Measurements from ENCODE around the gene MYCBP2. TPM values are rescaled to one million over a fixed set of nuclear protein-coding genes. Genes with fewer than 3 reads are reported as not detected.

MYCBP2 gene
- total RNA-seq, 2 experiments from 2014 or later, result 97.5 to 101 TPM

DNA sequence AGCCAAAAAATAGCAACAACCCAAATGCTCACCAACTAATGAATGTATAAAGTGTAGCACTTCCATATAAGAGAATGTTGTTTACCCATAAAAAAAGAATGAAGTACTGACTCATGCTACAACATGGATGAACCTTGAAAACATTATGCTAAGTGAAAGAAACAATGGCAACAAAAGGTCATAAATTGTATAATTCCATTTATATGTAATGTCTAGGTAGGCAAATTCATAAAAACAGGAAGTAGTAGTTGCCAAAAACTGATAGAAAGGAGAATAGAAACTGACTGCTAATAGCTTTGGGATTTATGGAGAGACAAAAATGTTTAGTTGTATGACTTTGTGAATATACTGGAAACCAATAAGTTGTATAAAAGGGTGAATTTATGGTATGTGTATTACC is 21.6 kb downstream of the MYCBP2 start:
- CTCF ChIA-PET, result no interaction called here
- peak overlapping the region; percentile 51 for H3K27ac Mint-ChIP-seq

DNA sequence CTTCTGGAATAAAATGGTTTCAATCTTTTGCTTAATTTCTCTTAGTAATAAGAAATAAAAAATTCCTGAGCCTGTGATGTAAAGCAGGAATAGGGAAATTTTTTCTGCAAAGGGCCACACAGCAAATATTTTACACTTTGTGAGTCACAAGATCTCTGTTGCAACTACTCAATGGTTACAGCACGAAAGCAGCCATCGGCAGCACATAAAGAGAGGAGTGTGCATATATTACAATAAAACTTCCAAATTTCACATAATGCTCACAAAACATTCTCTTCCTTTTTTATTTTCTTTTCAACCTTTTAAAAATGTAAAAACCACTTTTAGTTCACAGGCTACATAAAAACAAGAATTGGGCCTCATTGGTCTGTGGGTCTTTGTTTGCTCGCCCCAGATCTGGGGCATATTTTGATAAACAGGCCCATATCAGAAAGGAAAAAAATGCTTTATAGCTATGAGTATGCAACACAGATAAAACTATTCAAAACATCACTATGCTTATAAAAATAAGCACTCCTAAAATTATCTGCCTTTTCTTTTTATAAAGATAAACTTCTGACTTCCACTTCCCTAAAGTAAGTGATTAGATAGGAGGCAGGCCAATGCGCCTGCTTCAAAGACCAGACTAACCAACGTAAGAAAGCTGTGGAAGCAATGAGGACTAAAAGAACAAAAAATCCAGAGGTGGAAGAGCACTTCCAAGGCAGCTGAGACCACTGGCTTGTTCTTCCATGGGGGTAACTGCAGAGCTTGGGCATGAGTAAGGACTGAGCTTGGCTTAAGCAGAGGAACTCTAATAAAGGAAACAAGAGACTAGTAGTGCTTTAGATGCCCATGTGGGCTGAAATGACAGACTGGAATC is 26.5 kb downstream of the MYCBP2 start:
- peaks cover 68% of the 10 kb centered on the region for H3K4me1 Mint-ChIP-seq (ENCODE audit: low read depth)
- H3K27ac Mint-ChIP-seq, result no peak overlapping the region
- intact Hi-C loops (cut with micrococcal nuclease), result no loop called here
- no peaks in the 10 kb centered on the region for H3K9me3 Mint-ChIP-seq
- DNase-seq, result no peak
- TF ChIP-seq, protein P1, sequence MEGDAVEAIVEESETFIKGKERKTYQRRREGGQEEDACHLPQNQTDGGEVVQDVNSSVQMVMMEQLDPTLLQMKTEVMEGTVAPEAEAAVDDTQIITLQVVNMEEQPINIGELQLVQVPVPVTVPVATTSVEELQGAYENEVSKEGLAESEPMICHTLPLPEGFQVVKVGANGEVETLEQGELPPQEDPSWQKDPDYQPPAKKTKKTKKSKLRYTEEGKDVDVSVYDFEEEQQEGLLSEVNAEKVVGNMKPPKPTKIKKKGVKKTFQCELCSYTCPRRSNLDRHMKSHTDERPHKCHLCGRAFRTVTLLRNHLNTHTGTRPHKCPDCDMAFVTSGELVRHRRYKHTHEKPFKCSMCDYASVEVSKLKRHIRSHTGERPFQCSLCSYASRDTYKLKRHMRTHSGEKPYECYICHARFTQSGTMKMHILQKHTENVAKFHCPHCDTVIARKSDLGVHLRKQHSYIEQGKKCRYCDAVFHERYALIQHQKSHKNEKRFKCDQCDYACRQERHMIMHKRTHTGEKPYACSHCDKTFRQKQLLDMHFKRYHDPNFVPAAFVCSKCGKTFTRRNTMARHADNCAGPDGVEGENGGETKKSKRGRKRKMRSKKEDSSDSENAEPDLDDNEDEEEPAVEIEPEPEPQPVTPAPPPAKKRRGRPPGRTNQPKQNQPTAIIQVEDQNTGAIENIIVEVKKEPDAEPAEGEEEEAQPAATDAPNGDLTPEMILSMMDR (IDR thresholded peaks at IDR 0.05), result no peak
- ATAC-seq, result no peak
- ChIA-PET POLR2A (interaction anchor here (1.4 kb wide), 1 partner anchor 9 kb away, joined by 4 read pairs; no protein-coding TSS in a partner anchor), CTCF (interaction anchor here (1.0 to 1.7 kb wide), 2 partner anchors 19 to 27 kb away, joined by 3 to 4 read pairs; partner anchors contain the start of gene MYCBP2)
- no peaks in the 10 kb centered on the region for H3K27me3 Mint-ChIP-seq
- peaks cover 27% of the 10 kb centered on the region for H3K36me3 Mint-ChIP-seq (ENCODE audit: low read depth)
- no peak overlapping the region for H3K4me3 Mint-ChIP-seq

More for the DNA sequence above, 21.6 kb downstream of the MYCBP2 start:
- H3K9me3 Mint-ChIP-seq, result no peaks in the 10 kb centered on the region
- DNase-seq (no peak), ATAC-seq (no peak)
- intact Hi-C loops (cut with micrococcal nuclease), result no loop called here
- H3K27me3 Mint-ChIP-seq, result no peaks in the 10 kb centered on the region
- TF ChIP-seq, protein P1 (IDR thresholded peaks at IDR 0.05), result no peak
- H3K4me1 Mint-ChIP-seq (ENCODE audit: low read depth), result peaks cover 80% of the 10 kb centered on the region
- POLR2A ChIA-PET, result no interaction called here
- H3K4me3 Mint-ChIP-seq, result no peak overlapping the region
- H3K36me3 Mint-ChIP-seq (ENCODE audit: low read depth), result peaks cover 30% of the 10 kb centered on the region

DNA sequence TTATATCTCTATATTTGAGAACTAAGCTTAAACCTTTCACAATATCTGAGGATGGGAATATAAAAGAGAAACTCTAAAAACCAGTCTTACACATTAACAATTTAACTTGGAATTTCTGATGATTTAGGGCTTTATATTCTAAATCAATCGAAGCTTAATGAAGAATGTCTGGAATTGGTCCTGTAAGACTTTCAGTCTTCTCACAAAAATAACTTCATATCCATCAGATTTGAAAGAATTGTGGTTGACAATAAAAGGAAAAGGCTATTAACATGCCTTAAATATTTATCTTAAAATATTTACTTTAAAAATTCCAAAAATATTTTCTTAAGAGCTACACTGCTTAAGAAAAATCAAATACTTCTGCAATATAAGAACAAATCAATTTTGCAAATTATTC is 27.3 kb downstream of the MYCBP2 start:
- DNase-seq, result no peak
- Mint-ChIP-seq H3K4me3 (no peak overlapping the region), H3K9me3 (no peaks in the 10 kb centered on the region), H3K27me3 (no peaks in the 10 kb centered on the region), H3K36me3 (ENCODE audit: low read depth) (peaks cover 27% of the 10 kb centered on the region), H3K27ac (no peak overlapping the region), H3K4me1 (ENCODE audit: low read depth) (peaks cover 67% of the 10 kb centered on the region)
- CTCF ChIA-PET, result interaction anchor here (1.7 kb wide), 1 partner anchor 19 kb away, joined by 4 read pairs; no protein-coding TSS in a partner anchor
- TF ChIP-seq, protein P1 (IDR thresholded peaks at IDR 0.05), result no peak
- POLR2A ChIA-PET, result no interaction called here
- ATAC-seq, result no peak
- intact Hi-C loops (cut with micrococcal nuclease), result no loop called here

DNA sequence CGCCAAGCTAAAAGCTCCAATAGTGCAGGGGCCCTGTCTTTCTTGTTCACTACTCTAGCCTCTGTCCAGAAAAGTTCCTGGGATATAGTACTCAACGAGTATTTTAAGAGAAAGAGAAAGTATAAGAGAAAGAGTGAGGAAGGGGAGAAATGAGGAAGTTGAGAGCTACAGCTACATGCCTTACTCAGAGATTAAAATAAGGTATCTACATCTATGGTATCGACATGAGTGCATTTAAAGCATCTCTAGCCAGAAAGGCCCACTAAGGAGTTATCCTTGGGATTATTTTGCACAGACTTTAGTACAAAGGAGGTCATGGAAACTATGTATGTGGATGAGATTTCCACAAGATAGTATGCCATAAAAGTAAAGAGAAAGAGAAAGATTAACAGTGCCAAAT is 28.5 kb downstream of the MYCBP2 start:
- no peaks in the 10 kb centered on the region for H3K9me3 Mint-ChIP-seq
- intact Hi-C loops (cut with micrococcal nuclease), result no loop called here
- peak overlapping the region; percentile 1 for H3K27ac Mint-ChIP-seq
- peaks cover 57% of the 10 kb centered on the region for H3K4me1 Mint-ChIP-seq (ENCODE audit: low read depth)
- ATAC-seq (no peak), DNase-seq (no peak)
- H3K27me3 Mint-ChIP-seq, result no peaks in the 10 kb centered on the region
- ChIA-PET POLR2A (no interaction called here), CTCF (interaction anchor here (1.1 to 1.3 kb wide), 2 partner anchors 13 to 19 kb away, joined by 4 read pairs; no protein-coding TSS in a partner anchor)
- TF ChIP-seq, protein P1 (IDR thresholded peaks at IDR 0.05), result no peak
- H3K36me3 Mint-ChIP-seq (ENCODE audit: low read depth), result peaks cover 33% of the 10 kb centered on the region
- no peak overlapping the region for H3K4me3 Mint-ChIP-seq

DNA sequence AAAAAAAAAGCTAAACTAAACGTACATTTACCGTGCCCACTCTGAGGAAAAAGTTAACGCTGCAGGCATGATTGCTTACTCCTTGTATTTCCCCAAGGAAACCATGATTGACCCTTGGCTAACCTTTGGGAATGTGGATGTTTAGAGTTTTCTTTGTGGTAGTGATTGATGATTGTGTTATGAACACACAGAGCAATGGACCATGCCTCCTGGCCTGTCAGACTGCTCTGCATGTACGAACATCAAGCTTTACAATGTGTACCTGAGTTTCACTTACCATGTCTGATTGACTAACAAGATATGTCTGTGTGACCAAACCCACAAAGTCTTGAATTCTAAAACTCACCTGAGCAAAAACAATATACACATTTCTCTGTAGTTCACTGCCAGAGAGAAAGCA is 35.1 kb downstream of the MYCBP2 start:
- no peaks in the 10 kb centered on the region for H3K27me3 Mint-ChIP-seq
- H3K36me3 Mint-ChIP-seq (ENCODE audit: low read depth), result peaks cover 73% of the 10 kb centered on the region
- H3K4me3 Mint-ChIP-seq, result no peak overlapping the region
- H3K9me3 Mint-ChIP-seq, result peaks cover 6% of the 10 kb centered on the region
- ChIA-PET POLR2A (interaction anchor here (0.7 to 1.1 kb wide), 3 partner anchors 29 to 116 kb away, joined by 3 to 6 read pairs (median 3); no protein-coding TSS in a partner anchor), CTCF (interaction anchor here (0.9 to 1.5 kb wide), 2 partner anchors 25 to 187 kb away, joined by 3 to 4 read pairs; no protein-coding TSS in a partner anchor)
- peaks cover 40% of the 10 kb centered on the region for H3K4me1 Mint-ChIP-seq (ENCODE audit: low read depth)
- ATAC-seq (no peak), DNase-seq (no peak)
- intact Hi-C loops (cut with micrococcal nuclease), result loop anchor here (5.0 kb wide), 1 partner anchor 36 kb away; the partner anchor contains the start of gene MYCBP2
- H3K27ac Mint-ChIP-seq, result peak overlapping the region; percentile 81
- TF ChIP-seq, protein P1 (IDR thresholded peaks at IDR 0.05), result no peak

All from activated CD8-positive, alpha-beta T cell treated with anti-CD3 and anti-CD28 coated beads for 36 hours (primary cell).